ENCODE data around the gene BRF1.

GRCh38 chr14:105181549-105182295, 119.1 kb downstream of the BRF1 start:
- TF ChIP-seq CTCF (IDR thresholded peaks at IDR 0.05) (no peak), EP300 (IDR thresholded peaks at IDR 0.05) (no peak), POLR2A (IDR thresholded peaks at IDR 0.05) (no peak)
